HepG2 (cell line): ENCODE measurements around the gene ITGA7. TPM values are rescaled to one million over a fixed set of nuclear protein-coding genes. Genes with fewer than 3 reads are reported as not detected.

Experiments
- ATAC-seq: fragments of 200-7000 bp; cut with Tn5 transposase; 3 replicates; pipeline ENCODE4 v1.9.1; 2020; ENCODE audit warnings: mild to moderate bottlenecking, moderate library complexity
- BruUV-seq: library from RNA; stranded (reverse); fragments of 400-500 nt; replicated peaks from 2 replicates; lab custom pipeline; 2021; lab: Mats Ljungman, UMichigan
- CTCF ChIA-PET: fragments of 300-600 bp; formaldehyde crosslinking; extraction: SDS; loops from one replicate; lab custom pipeline; 2021; ENCODE audit warnings: low total read pairs, inconsistent platforms, low intra/inter-chr PET ratio; lab: Yijun Ruan, JAX
- POLR2A ChIA-PET: fragments of 350-600 bp; sonication (Branson Sonifier 250); formaldehyde crosslinking; loops from one replicate; lab custom pipeline; 2020; ENCODE audit warnings: antibody characterized with exemption, inconsistent platforms; lab: Yijun Ruan, JAX
- DNase-seq: peaks from one replicate; pipeline ENCODE4 v3.0.0-alpha.2; 2015; ENCODE audit warnings: low spot score
- FAIRE-seq: peaks from 3 replicates; lab custom pipeline; 2011; peaks lifted over from hg19 to GRCh38; lab: Jason Lieb, UNC
- H2AFZ ChIP-seq: one replicate; pipeline ENCODE4 v1.6.1; 2011; ENCODE audit warnings: low read length, inconsistent platforms
- H3K27ac ChIP-seq: fragments of 300-600 bp; 3 replicates; pipeline ENCODE4 v1.8.0; 2011; ENCODE audit warnings: mixed run types, mild to moderate bottlenecking, mixed read lengths, low read length, inconsistent platforms; ENCODE audit not compliant: insufficient read depth; ENCODE audit errors: extremely low read length
- H3K27me3 ChIP-seq, 2 experiments: fragments of 200-600 bp in 1 of 2; 2 replicates in 1 of 2; 3 replicates in 1 of 2; pipeline versions ENCODE4 v1.6.0 to v1.8.0; 2011; ENCODE audit warnings: low read length in 2 of 2, mild to moderate bottlenecking in 2 of 2, moderate library complexity in 2 of 2, inconsistent platforms in 1 of 2; ENCODE audit not compliant: insufficient read depth in 2 of 2, control insufficient read depth in 1 of 2
- H3K36me3 ChIP-seq, 2 experiments: fragments of 200-600 bp in 1 of 2; replicated peaks in 1 of 2; 2 replicates in 1 of 2; 3 replicates in 1 of 2; pipeline versions ENCODE4 v1.5.1 to v1.8.0; 2011; ENCODE audit warnings: low read length in 2 of 2, inconsistent platforms in 1 of 2; ENCODE audit not compliant: insufficient read depth in 2 of 2, control insufficient read depth in 1 of 2
- H3K4me1 ChIP-seq: 2 replicates; pipeline ENCODE4 v1.5.1; 2012; ENCODE audit warnings: low read length, inconsistent platforms; ENCODE audit not compliant: insufficient read depth
- H3K4me2 ChIP-seq: 2 replicates; pipeline ENCODE4 v1.6.0; 2011; ENCODE audit warnings: low read depth, low read length, inconsistent platforms
- H3K4me3 ChIP-seq, 3 experiments: fragments of 200-600 bp in 1 of 3; sonication (generic), shearing (Covaris generic) in 1 of 3; replicated peaks in 1 of 3; 2 replicates each; pipeline ENCODE4 v1.5.1; 2011 to 2016; ENCODE audit warnings: low read length in 3 of 3, inconsistent platforms in 2 of 3, low read depth in 2 of 3, mild to moderate bottlenecking in 2 of 3, control low read depth in 1 of 3, mixed read lengths in 1 of 3; ENCODE audit not compliant: insufficient read depth in 1 of 3
- H3K79me2 ChIP-seq: one replicate; pipeline ENCODE4 v1.6.1; 2011; ENCODE audit warnings: low read length, inconsistent platforms; ENCODE audit not compliant: insufficient read depth
- H3K9ac ChIP-seq: 2 replicates; pipeline ENCODE4 v1.6.0; 2011; ENCODE audit warnings: mild to moderate bottlenecking, low read depth, low read length, inconsistent platforms; ENCODE audit not compliant: insufficient read depth
- H3K9me3 ChIP-seq: 2 replicates; pipeline ENCODE4 v1.5.1; 2012; ENCODE audit warnings: mild to moderate bottlenecking, low read length
- H4K20me1 ChIP-seq: 2 replicates; pipeline ENCODE4 v1.6.0; 2011; ENCODE audit warnings: inconsistent platforms, mild to moderate bottlenecking, low read length, moderate library complexity; ENCODE audit not compliant: insufficient read depth
- BHLHE40 ChIP-seq: IDR thresholded peaks from 2 replicates; pipeline ENCODE4 v1.6.1; 2011; ENCODE audit warnings: low read length, improper control_type of control experiment
- NR2F1 ChIP-seq, 2 experiments: fragments of 450-650 bp in 1 of 2; formaldehyde crosslinking in 1 of 2; IDR thresholded peaks; 2 replicates each; pipeline versions ENCODE4 v1.5.0 to v1.6.1; 2016 to 2020; ENCODE audit warnings: mild to moderate bottlenecking in 1 of 2, missing compliant biosample characterization in 1 of 2, missing genetic modification reagents in 1 of 2, moderate library complexity in 1 of 2
- RAD51 ChIP-seq: fragments of 450-650 bp; IDR thresholded peaks from 2 replicates; pipeline ENCODE4 v1.6.1; 2016; ENCODE audit warnings: borderline replicate concordance
- WGBS: methylation state at CpG from one replicate; pipeline ENCODE4 v1.1.6; 2017; ENCODE audit warnings: low lambda C conversion rate; 5-methylcytosine and 5-hydroxymethylcytosine counted together
- in situ Hi-C: cut with HindIII; loops from 2 replicates; pipeline ENCODE4 v1.10.0; 2017; ENCODE audit warnings: low pct_unique_long_range_greater_than_20kb; ENCODE audit not compliant: extremely low pct_ligation_motif_present
- intact Hi-C: fragments of 100-400 bp; cut with micrococcal nuclease; formaldehyde crosslinking; loops from one replicate; pipeline ENCODE4 v1.10.0; 2022; ENCODE audit not compliant: unreplicated experiment
- polyA plus RNA-seq, 8 experiments: library from polyadenylated mRNA; depleted of rRNA in 3 of 8; stranded (reverse) in 7 of 8; unstranded in 1 of 8; fragments of >200 nt; fragmentation: Illumina TruSeq in 4 of 8; extraction: Trizol in 4 of 8; gene quantifications; 2 replicates each; pipeline versions ENCODE4 v1.2.1 to v1.2.3, GENCODE V29; 2011 to 2016; ENCODE audit warnings: low read depth in 4 of 8, missing spikeins in 1 of 8, mixed read lengths in 1 of 8; ENCODE audit not compliant: insufficient read depth in 1 of 8
- total RNA-seq, 5 experiments: library from RNA; depleted of rRNA; stranded (reverse); fragments of >200 nt; fragmentation: Illumina TruSeq; extraction: Trizol; gene quantifications; 2 replicates each; pipeline ENCODE4 v1.2.3, GENCODE V29; 2016; ENCODE audit warnings: low read depth in 1 of 5
- TF ChIP-seq, protein P1 (sequence below): sonication (generic); formaldehyde crosslinking; IDR thresholded peaks from 2 replicates; pipeline ENCODE4 v1.4.0; 2020; ENCODE audit warnings: missing genetic modification reagents, borderline replicate concordance
- TF ChIP-seq, protein P2 (sequence below): IDR thresholded peaks from 2 replicates; pipeline ENCODE4 v1.6.1; 2016; ENCODE audit warnings: missing compliant biosample characterization, missing genetic modification reagents, borderline replicate concordance

The ITGA7 gene
- total and polyA plus RNA-seq, 2 of the 13 experiments (the other 11 are each of a cell fraction or from before 2014, with no cell fraction given), result 0.65 to 0.75 TPM

- TF ChIP-seq, protein P1, sequence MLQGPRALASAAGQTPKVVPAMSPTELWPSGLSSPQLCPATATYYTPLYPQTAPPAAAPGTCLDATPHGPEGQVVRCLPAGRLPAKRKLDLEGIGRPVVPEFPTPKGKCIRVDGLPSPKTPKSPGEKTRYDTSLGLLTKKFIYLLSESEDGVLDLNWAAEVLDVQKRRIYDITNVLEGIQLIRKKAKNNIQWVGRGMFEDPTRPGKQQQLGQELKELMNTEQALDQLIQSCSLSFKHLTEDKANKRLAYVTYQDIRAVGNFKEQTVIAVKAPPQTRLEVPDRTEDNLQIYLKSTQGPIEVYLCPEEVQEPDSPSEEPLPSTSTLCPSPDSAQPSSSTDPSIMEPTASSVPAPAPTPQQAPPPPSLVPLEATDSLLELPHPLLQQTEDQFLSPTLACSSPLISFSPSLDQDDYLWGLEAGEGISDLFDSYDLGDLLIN (CRISPR knock-in tag), result no peak
- no peak for TF ChIP-seq RAD51
- TF ChIP-seq, protein P2, sequence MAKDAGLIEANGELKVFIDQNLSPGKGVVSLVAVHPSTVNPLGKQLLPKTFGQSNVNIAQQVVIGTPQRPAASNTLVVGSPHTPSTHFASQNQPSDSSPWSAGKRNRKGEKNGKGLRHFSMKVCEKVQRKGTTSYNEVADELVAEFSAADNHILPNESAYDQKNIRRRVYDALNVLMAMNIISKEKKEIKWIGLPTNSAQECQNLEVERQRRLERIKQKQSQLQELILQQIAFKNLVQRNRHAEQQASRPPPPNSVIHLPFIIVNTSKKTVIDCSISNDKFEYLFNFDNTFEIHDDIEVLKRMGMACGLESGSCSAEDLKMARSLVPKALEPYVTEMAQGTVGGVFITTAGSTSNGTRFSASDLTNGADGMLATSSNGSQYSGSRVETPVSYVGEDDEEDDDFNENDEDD, result no peak
Measured at GRCh38 chr12:55637467-55637866, 70.2 kb downstream of the ITGA7 start (continued).

- no peak within 1 kb of the TSS for H3K4me2 ChIP-seq
- no peak for ATAC-seq
- DNase-seq, result no peak
- ChIA-PET CTCF (no interaction called here), POLR2A (no interaction called here)
- in situ Hi-C loops (no loop called here), intact Hi-C loops (no loop called here)
- H3K36me3 ChIP-seq, result no peaks in the 10 kb centered on the region
- H3K27me3 ChIP-seq, result peaks cover 3 to 11% of the 10 kb centered on the region in 2 experiments; a peak in 3 of 5 replicates
- WGBS, result 54% methylated on average over 6 of the region's 6 CpGs
- H4K20me1 ChIP-seq, result no peaks in the 10 kb centered on the region
- H2AFZ ChIP-seq, result no peak within 1 kb of the TSS
- H3K27ac ChIP-seq, result no peak within 1 kb of the TSS
- H3K4me1 ChIP-seq, result no peaks in the 10 kb centered on the region
- no TSS peak for BruUV-seq
- no peak for FAIRE-seq
- no peak within 1 kb of the TSS for H3K4me3 ChIP-seq
- H3K9ac ChIP-seq, result no peak within 1 kb of the TSS
- H3K9me3 ChIP-seq, result no peaks in the 10 kb centered on the region
- H3K79me2 ChIP-seq, result no peaks in the 10 kb centered on the region
- no peak for TF ChIP-seq NR2F1 (CRISPR knock-in tag; IDR thresholded peaks at IDR 0.05)
- TF ChIP-seq BHLHE40, result no peak
Measured at GRCh38 chr12:55636853-55637252, 70.9 kb downstream of the ITGA7 start, which contains the start of gene OR10P1. Gene OR10P1 (plus strand): TSS chr12:55636892. CDS start chr12:55636892, 0 bp downstream.
